Loucy (cell line): ENCODE data around the gene KRTAP2-1.

ENCODE experiments used
- H2AFZ ChIP-seq: fragments of 200-600 bp; sonication (generic); 2 replicates; pipeline ENCODE4 v1.6.0; 2016; ENCODE audit warnings: antibody characterized with exemption, mild to moderate bottlenecking, low read length, moderate library complexity
- H3F3A ChIP-seq: fragments of 200-600 bp; 2 replicates; pipeline ENCODE4 v1.6.0; 2016; ENCODE audit warnings: antibody characterized with exemption, low read depth, mild to moderate bottlenecking
- H3K27me3 ChIP-seq: fragments of 200-600 bp; sonication (generic); 2 replicates; pipeline ENCODE4 v1.6.1; 2014; ENCODE audit warnings: low read length, mild to moderate bottlenecking; ENCODE audit not compliant: insufficient read depth, poor library complexity, severe bottlenecking
- H3K36me3 ChIP-seq: fragments of 200-600 bp; sonication (generic); 2 replicates; pipeline ENCODE4 v1.6.1; 2016; ENCODE audit warnings: low read length; ENCODE audit not compliant: insufficient read depth
- H3K4me1 ChIP-seq: fragments of 200-600 bp; sonication (generic); 2 replicates; pipeline ENCODE4 v1.5.1; 2014; ENCODE audit warnings: low read length, mild to moderate bottlenecking; ENCODE audit not compliant: insufficient read depth, poor library complexity, severe bottlenecking
- H3K4me2 ChIP-seq: fragments of 200-600 bp; sonication (generic); 2 replicates; pipeline ENCODE4 v1.6.0; 2014; ENCODE audit warnings: antibody characterized with exemption, low read length, low read depth, mild to moderate bottlenecking; ENCODE audit not compliant: poor library complexity, severe bottlenecking
- H3K4me3 ChIP-seq: fragments of 200-600 bp; sonication (generic); 2 replicates; pipeline ENCODE4 v1.5.1; 2014; ENCODE audit warnings: low read length, mild to moderate bottlenecking, mixed read lengths; ENCODE audit not compliant: poor library complexity, severe bottlenecking
- H3K79me2 ChIP-seq: fragments of 200-600 bp; sonication (generic); 2 replicates; pipeline ENCODE4 v1.6.1; 2014; ENCODE audit warnings: low read length; ENCODE audit not compliant: insufficient read depth
- H3K9ac ChIP-seq: fragments of 200-600 bp; sonication (generic); 2 replicates; pipeline ENCODE4 v1.6.0; 2014; ENCODE audit warnings: mild to moderate bottlenecking, low read depth, low read length, moderate library complexity; ENCODE audit not compliant: poor library complexity, severe bottlenecking
- H3K9me2 ChIP-seq: fragments of 200-600 bp; sonication (generic); replicated peaks from 2 replicates; pipeline ENCODE4 v1.6.1; 2016; ENCODE audit warnings: low read depth, low read length, mixed read lengths
- H3K9me3 ChIP-seq: fragments of 200-600 bp; sonication (generic); 2 replicates; pipeline ENCODE4 v1.6.1; 2014; ENCODE audit warnings: mild to moderate bottlenecking, antibody characterized with exemption, low read length, low read depth; ENCODE audit not compliant: insufficient read depth
- H4K20me1 ChIP-seq: fragments of 200-600 bp; sonication (generic); 2 replicates; pipeline ENCODE4 v1.6.0; 2014; ENCODE audit warnings: antibody characterized with exemption, low read length, mild to moderate bottlenecking; ENCODE audit not compliant: insufficient read depth, poor library complexity, severe bottlenecking
- EZH2phosphoT487 ChIP-seq: fragments of 200-600 bp; IDR thresholded peaks from 2 replicates; pipeline ENCODE4 v1.6.1; 2018; ENCODE audit warnings: antibody characterized with exemption, mild to moderate bottlenecking, moderate library complexity, borderline replicate concordance
- TF ChIP-seq, protein P1 (sequence below): fragments of 200-600 bp; sonication (generic); conservative IDR thresholded peaks from 2 replicates; pipeline ENCODE4 v1.5.1; 2014; ENCODE audit warnings: mild to moderate bottlenecking, antibody characterized with exemption, low read length

KRTAP2-1 gene

GRCh38 chr17:40997361-40997760 is 49.8 kb downstream of the KRTAP2-1 start:
- no peaks in the 10 kb centered on the region for H4K20me1 ChIP-seq
- no peaks in the 10 kb centered on the region for H3F3A ChIP-seq
- no peaks in the 10 kb centered on the region for H3K36me3 ChIP-seq
- H2AFZ ChIP-seq = no peak overlapping the region
- no peak overlapping the region for H3K4me3 ChIP-seq
- no peaks in the 10 kb centered on the region for H3K79me2 ChIP-seq
- TF ChIP-seq EZH2phosphoT487 = no peak
- TF ChIP-seq, protein P1, sequence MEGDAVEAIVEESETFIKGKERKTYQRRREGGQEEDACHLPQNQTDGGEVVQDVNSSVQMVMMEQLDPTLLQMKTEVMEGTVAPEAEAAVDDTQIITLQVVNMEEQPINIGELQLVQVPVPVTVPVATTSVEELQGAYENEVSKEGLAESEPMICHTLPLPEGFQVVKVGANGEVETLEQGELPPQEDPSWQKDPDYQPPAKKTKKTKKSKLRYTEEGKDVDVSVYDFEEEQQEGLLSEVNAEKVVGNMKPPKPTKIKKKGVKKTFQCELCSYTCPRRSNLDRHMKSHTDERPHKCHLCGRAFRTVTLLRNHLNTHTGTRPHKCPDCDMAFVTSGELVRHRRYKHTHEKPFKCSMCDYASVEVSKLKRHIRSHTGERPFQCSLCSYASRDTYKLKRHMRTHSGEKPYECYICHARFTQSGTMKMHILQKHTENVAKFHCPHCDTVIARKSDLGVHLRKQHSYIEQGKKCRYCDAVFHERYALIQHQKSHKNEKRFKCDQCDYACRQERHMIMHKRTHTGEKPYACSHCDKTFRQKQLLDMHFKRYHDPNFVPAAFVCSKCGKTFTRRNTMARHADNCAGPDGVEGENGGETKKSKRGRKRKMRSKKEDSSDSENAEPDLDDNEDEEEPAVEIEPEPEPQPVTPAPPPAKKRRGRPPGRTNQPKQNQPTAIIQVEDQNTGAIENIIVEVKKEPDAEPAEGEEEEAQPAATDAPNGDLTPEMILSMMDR = no peak
- no peak overlapping the region for H3K9ac ChIP-seq
- no peaks in the 10 kb centered on the region for H3K4me1 ChIP-seq
- H3K27me3 ChIP-seq = no peaks in the 10 kb centered on the region
- no peaks in the 10 kb centered on the region for H3K9me3 ChIP-seq
- no peaks in the 10 kb centered on the region for H3K9me2 ChIP-seq
- no peak overlapping the region for H3K4me2 ChIP-seq

- Histone ChIP-seq H3K4me1 (no peaks in the 10 kb centered on the region), H3K36me3 (no peaks in the 10 kb centered on the region), H4K20me1 (no peaks in the 10 kb centered on the region), H3K9me3 (no peaks in the 10 kb centered on the region), H3K9me2 (no peaks in the 10 kb centered on the region), H3K4me2 (no peak overlapping the region), H2AFZ (no peak overlapping the region), H3K27me3 (no peaks in the 10 kb centered on the region), H3F3A (no peaks in the 10 kb centered on the region), H3K4me3 (no peak overlapping the region), H3K9ac (no peak overlapping the region), H3K79me2 (no peaks in the 10 kb centered on the region)
- TF ChIP-seq, protein P1 = no peak
Observed at GRCh38 chr17:40996829-40997228, 50.3 kb downstream of the KRTAP2-1 start.
